Measurements from ENCODE around the gene MFSD6L.
"Not testable (repeated sequence)": the region's sequence is repeated elsewhere in the genome, so short reads cannot be mapped to it uniquely, and the experiment has no call there.

Gene MFSD6L

DNA sequence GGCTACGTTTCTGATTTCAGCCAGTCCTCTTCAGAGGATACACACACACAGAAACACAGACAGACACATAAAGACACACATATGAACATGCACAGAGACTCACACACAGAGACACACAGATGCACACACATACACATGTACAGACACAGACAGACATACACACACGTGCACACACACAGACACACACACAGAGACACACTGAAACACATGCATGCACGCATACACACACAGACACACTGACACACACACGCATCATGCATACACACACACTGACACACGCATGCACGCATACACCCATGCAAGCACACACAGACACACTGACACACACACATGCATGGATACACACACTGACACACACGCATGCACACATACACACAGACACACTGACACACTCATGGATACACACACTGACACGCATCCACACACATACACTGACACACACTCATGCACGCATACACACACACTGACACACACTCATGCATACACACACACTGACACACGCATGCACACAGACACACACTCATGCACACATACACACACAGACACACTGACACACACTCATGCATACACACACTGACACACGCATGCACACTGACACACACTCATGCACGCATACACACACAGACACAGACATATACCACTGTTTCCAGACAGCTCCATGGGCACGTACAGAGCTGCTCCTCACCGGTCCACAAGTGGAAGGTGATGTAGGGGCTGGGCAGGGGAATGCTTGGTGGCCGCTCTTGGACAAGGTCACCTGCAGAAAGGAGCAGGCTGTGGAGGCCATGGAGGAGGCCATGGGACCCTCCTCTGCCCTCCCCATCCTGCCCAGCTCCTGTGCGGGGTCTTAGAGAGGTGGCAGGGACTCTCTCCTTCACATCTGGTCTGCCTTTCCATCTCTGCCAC is 30.1 kb upstream of the MFSD6L start:
- in situ Hi-C loops (cut with HindIII; ENCODE audit: low pct_ligation_motif_present, low pct_unique_long_range_greater_than_20kb, low sequenced_read_pairs): no loop called here

DNA sequence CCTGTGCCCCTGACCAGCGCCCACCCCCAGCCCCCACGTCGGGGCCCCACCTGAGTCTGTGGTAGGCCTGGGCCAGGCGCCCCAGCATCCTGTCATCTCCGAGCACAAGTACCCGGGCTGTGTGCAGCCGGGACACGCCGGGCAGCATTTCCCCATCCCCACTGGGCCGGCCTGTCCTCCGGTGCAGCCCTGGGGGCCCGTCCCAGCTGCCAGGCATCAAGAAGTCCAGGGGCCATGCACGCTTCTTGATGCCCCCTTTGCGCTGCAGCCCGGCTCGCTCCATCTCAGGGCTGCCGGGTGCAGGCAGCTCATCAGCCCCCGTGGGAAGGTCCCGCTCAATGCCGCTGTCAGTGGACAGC is 29.3 kb upstream of the MFSD6L start:
- DNase-seq: no peak
- in situ Hi-C loops (cut with HindIII; ENCODE audit: low pct_ligation_motif_present, low pct_unique_long_range_greater_than_20kb, low sequenced_read_pairs): no loop called here

More for the DNA sequence above, 30.1 kb upstream of the MFSD6L start:
- no peak for DNase-seq

DNA sequence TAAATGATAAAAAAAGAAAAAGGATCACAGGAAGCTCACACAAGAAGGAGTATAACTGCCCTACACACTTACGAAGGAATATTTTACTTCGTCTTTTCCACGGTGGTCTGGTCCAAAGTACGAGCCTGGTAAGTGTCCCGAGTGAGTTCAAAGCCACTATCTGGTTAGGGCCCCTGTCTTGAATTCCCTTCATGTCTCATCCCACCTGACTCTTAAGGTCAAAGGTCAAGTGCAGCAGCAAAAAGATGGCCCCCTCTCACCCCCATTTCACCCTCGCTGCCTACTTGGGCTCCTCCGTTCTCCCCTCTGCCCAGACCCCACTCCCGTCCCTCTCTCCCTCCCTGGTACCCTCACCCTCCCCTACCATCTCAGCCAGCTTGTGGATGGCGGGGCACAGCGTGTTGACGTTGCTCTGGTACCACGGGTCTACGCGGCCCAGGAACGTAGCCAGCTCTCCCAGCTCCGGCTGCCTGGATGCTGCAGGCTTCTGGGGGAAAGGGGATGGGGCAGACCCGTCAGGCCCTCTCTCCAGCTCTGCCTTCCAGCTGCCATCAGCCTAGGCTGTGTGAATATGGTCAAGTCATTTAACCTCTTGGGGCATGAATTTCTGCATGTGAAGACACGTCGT is 27.8 kb upstream of the MFSD6L start:
- in situ Hi-C loops (cut with HindIII; ENCODE audit: low pct_ligation_motif_present, low pct_unique_long_range_greater_than_20kb, low sequenced_read_pairs): no loop called here
- DNase-seq: no peak

DNA sequence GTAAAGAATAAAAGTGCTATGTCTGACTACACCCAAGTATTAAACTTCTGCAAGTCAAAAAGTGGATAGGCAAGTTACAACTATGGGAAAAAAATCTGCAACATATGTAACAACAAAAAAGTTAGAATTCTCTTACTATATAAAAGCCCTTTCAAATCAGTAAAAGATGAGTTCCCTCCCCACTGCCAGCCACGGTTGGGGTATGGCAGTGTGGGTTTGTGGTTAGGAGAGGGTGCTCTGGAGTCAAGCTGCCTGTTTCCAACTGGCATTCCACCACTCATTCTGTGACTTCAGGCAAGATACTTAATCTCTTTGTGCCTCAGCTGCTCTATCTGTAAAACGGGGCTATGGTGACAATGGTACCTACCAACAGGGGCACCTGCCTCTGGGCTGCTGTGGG is 26.6 kb upstream of the MFSD6L start:
- in situ Hi-C loops (cut with HindIII; ENCODE audit: low pct_ligation_motif_present, low pct_unique_long_range_greater_than_20kb, low sequenced_read_pairs): no loop called here
- no peak for DNase-seq

DNA sequence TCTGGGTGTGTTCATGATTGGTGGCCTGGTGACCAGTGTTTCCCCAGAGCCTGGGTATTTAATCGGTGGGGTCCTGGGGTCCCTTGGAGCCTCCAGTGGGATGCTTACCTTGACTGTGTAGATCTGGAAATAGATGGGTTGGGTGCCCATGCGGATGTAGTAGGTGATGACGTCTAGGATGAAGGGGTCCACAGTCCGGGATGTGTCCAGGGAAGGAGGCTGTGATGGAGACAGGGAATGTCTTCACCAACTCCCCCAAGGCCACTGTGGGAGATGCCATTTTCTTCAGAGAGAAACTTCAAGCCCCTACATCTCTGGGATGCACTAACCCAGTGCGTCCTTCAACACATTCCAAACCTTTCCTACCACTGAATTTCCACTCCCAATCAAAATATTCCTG is 24.1 kb upstream of the MFSD6L start:
- in situ Hi-C loops (cut with HindIII; ENCODE audit: low pct_ligation_motif_present, low pct_unique_long_range_greater_than_20kb, low sequenced_read_pairs): no loop called here

DNA sequence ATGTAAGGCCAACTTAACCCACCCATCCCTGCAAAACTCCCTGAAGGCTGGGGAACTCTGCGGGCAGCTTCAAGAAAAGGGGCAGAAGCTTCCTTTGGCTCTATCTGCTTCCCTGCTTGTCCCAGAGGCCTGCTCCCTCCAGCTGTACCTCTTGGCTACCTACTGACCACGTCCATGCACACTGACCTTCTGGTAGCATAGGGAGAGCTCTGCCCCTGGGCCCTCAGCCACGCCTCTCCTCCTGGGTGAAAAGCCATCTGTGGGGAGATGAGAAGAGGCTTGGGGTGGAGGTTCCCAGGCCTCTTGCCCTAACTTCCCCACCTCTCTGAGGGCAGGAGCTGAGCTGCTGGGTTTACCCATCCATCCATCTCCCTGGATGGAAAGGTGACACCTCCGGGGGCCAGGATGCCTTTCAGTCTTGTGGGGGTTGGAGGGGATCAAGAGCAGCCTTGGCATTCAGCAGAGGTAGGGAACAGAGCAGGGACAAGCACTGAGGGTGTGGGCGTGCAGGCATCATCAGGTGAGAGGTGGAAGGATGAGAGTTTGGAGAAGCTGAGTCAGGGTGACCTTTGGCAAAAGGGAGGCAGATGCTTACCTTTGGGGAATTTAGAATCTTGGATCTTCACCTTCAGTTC is 23.4 kb upstream of the MFSD6L start:
- no peak for DNase-seq
- in situ Hi-C loops (cut with HindIII; ENCODE audit: low pct_ligation_motif_present, low pct_unique_long_range_greater_than_20kb, low sequenced_read_pairs): no loop called here

More for the DNA sequence above, 24.1 kb upstream of the MFSD6L start:
- DNase-seq: no peak

DNA sequence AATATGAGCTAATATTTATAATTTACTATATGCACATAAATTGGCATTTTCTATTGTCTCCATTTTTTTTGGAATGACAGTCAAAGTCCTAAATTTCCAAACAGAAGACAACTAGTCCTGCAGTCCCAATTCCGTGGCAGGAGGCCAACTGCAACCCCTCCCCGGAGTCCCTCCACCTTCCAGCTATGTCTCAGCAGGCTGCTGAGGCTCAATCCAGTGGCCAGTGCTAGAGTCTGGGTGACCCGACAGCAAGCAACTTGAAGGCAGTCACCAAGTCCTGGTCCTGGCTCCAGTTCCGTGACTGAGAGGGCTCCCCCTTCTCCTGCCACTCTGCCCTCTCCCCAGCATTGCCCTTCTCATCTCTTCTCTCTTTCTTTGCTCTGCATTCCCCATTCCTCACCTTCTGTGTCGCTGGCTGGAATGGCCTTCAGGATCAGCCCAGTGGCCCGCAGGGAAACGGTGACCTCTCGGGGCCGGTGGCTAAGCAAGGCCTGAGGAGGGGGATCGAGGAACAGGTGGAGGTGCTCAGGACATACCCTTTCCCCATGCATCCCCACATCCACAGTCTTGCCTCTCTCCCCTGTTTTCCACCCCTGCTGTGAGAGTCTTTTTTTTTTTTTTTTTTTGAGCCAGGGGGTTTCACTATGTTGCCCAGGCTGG is 22.4 kb upstream of the MFSD6L start:
- in situ Hi-C loops (cut with HindIII; ENCODE audit: low pct_ligation_motif_present, low pct_unique_long_range_greater_than_20kb, low sequenced_read_pairs): no loop called here
- DNase-seq: no peak

DNA sequence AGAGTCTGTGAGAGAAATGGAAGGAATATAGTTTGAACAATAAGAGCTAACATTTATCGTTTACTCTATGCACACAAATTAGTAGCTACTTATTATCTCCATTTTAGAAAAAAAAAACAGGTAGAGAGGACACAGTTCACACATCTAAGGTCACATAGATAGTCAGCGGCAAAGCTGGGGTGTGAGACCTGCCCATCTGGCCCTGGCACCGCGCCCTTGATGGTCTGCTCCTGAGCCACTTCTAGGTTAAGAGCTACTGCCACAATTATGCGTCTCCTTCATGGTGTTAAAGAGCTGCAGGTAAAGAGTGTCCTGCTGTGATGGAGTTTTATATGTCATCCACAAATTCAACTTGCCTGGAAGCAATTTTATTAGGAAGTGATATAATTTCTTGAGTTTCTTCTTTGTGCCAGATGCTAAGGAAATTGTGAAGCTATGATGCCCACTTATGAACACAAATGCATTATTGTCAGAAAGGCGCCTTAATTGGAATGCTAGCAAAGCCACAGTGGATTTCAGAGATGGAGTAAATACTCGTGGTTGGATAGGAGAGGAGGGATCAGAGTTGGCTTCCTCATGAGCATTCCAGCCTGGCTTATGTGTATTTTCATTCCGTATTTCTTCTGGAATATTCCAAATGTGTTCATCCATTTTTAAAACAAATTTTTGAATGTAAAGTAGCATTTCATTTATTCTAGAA is 21.3 kb upstream of the MFSD6L start:
- in situ Hi-C loops (cut with HindIII; ENCODE audit: low pct_ligation_motif_present, low pct_unique_long_range_greater_than_20kb, low sequenced_read_pairs): no loop called here
- no peak for DNase-seq

DNA sequence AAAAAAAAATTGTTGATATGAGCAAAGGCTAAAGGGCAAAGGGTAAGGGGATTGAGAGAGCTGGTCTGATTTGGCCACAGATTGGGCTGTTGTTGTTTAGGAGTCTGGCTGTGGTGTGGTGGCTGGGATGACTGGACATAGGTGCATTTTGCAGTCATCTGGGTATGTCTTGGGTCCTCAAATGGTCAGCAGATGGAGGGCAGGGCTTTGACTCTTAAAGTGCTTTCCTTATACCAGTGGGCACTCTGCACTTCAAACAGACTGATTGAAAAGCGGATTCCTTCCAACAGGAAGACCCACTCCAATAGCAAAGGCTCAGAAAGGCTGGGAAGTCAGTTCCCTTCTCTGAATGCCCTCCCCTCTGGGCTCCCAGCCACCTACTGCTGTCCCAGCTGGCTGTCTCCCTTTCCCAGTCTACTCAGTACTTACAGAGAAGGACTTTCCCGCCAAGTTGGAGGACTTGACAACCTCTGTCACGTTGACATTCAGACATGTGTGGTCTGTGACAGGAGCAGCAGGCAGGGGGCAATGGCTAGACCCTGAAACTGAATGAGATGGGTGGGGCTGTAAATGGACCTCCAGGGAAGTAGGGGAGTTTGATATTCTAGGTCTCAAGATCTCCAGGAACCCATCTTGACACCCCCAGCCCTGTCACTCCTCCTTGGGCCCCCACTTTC is 19.6 kb upstream of the MFSD6L start:
- in situ Hi-C loops (cut with HindIII; ENCODE audit: low pct_ligation_motif_present, low pct_unique_long_range_greater_than_20kb, low sequenced_read_pairs): no loop called here
- DNase-seq: no peak

DNA sequence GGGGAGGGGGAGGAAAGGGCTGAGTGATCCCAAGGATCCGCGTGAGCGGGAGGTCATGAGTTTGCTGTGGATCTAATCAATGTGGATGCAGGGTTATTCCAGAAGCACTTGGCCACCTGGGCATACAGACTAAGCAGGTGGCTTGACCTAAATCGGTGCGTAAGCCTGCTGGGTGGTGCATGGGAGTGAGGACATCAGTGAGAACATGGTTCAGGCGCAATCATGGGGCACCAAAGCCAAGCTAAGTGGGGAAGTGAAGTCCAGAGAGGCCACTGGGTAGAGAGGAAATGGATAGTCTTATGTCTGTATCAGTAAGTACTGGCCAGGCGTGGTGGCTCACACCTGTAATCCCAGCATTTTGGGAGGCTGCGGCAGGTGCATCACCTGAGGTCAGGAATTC is 18.9 kb upstream of the MFSD6L start:
- in situ Hi-C loops (cut with HindIII; ENCODE audit: low pct_ligation_motif_present, low pct_unique_long_range_greater_than_20kb, low sequenced_read_pairs): no loop called here
- DNase-seq: no peak

DNA sequence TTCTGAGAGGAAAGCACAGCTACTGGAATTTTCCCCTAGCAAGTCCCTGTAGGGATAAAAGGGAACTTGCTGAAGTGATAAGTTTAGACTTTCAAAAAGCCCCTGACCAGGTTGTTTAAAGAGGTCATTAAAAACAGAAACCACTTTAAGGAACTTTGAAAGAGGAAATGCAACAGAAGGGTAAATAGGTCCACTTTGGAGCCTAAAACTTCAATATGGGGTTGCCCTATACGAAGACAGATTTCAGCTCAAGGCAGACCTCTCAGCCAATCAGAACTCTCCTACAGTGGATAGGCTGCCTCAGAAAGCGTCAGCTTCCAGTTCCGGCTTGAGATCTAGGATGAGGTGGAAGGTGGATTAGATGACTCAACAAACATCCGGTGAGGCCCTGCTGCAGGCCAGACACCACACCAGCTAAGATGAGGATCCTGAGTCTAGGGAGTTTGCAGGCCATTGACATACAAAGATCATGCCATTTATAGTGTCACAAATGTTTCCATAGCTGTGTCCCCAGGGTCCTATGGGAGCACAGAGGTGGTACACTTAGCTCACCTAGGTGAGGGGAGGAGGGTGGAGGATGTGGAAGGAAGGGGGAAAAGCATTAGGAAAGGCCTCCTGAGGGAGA is 7.9 kb upstream of the MFSD6L start:
- in situ Hi-C loops (cut with HindIII; ENCODE audit: low pct_ligation_motif_present, low pct_unique_long_range_greater_than_20kb, low sequenced_read_pairs): no loop called here
- no peak for DNase-seq

DNA sequence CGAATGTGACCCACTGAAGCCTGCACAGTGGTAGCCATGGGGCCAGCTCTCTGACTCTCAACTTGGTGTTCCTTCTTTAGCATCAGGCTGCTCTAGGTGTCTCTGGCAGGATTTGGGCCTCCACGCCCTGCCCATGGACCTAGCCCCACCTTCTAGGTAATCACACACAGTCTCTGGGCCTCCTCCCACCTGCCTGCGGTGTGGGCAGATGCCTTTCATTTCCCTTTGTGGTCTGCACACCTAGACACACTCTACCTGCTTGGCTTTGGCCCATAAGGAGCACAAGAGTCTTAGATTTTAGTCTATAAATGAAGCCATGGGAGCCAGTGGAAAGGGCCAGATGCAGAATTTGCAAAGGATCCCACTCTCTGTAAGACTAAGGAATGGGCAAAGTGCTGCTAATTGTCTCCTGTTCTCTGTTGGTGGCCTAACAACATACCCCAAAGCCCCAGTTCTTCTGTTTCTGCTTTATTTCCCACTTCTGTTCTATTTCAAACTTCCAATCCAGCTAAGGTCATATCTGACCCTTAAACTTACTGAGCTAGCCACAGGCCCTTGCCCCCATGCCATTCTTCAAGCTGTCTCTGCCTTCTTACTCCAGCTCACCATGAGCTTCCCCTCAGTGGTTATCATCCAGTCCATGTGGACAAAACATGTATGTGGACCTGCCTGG is 7.2 kb upstream of the MFSD6L start:
- no peak for DNase-seq
- in situ Hi-C loops (cut with HindIII; ENCODE audit: low pct_ligation_motif_present, low pct_unique_long_range_greater_than_20kb, low sequenced_read_pairs): no loop called here

DNA sequence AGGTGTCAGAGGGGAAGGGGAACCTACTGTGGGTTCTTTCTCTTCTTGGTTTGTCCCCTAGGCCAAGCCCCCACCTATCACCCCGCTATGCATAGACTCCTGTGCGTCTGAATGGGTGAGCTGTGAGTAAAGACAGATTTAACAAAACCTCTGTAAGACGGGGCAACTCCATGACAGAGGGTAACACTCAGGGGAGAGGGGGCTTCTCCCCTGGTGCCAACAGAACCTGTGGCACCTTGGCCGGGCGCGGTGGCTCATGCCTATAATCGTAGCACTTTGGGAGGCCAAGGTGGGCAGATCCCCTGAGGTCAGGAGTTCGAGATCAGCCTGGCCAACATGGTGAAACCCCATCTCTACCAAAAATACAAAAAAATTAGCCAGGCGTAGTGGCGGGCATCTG is 6.2 kb upstream of the MFSD6L start:
- in situ Hi-C loops (cut with HindIII; ENCODE audit: low pct_ligation_motif_present, low pct_unique_long_range_greater_than_20kb, low sequenced_read_pairs); DNase-seq: not testable (repeated sequence)

DNA sequence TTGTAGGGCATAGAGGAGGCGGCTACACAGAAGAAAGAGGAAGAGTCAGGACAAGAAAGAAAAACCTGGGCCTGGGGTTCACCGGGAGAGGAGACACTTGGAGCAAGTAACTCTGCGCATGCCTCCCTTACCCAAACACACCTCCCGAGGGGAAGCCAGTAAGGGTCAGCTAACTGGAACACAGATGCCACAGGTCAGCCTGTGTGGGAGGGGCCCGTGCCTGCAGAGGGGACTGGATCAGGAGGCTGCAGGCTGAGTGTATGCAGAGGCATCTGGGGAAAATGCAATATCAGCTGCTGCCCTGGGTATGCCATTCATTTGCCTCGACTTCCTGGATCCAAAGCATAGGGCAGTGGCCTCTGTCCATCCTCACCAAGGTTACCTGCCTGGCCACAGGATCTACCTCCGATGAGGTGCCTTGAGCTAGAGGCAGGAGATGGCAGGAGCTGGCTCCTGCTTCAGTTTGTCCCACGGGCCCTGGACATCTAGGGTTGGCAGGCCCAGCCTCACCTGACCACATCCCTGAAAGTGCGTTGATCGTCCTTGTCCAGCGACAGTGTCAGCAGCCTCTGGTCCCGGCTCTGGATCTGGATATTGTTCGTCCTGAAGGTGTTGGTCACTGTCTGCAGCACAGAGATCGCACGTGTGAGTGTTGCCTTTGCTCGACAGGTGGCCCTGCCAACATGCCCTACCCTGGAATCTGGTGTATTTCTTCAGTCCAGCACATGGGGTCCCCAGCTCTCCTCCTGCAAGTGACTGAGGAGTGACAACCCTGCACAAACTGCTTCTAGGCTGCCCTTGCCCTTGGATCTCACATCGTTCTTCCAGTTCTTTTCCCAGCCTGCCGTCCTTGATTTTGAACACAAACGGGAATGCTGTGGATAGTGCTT is 4.6 kb upstream of the MFSD6L start:
- no peak for DNase-seq
- in situ Hi-C loops (cut with HindIII; ENCODE audit: low pct_ligation_motif_present, low pct_unique_long_range_greater_than_20kb, low sequenced_read_pairs): no loop called here

DNA sequence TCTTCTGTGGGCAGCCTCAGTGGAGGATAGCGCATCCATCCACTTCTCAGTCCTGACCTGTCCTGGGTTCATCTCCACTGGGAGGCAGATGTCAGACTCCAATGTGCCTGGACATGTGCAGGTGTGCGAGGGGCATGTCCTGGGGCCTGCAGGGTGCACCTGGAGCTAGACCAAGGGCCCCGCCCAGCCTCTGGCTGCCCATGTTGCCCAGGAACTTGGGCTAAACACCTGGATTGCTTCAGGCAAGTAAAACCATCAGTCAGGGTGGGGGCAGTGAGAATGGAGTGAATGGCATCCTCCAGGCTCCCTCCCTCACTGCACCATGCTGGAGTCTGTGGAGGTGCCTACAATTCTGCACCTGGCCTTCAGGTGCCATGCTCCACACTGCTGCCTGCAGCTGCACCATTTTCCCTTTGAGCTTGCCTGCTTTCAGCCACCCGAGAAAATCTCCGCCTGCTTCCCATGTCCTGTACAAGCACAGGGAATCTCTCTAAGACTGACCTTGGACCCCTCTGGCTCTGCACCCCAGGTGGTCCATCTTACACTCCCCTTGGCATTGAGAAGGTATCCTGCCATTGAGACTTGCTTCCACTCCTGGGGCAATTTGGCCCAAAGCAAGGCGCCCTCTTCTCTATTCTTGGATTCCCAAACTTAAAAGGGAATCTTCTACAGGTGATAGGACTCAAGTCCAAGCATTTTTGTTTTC is 2.1 kb upstream of the MFSD6L start:
- in situ Hi-C loops (cut with HindIII; ENCODE audit: low pct_ligation_motif_present, low pct_unique_long_range_greater_than_20kb, low sequenced_read_pairs): no loop called here
- DNase-seq: no peak

DNA sequence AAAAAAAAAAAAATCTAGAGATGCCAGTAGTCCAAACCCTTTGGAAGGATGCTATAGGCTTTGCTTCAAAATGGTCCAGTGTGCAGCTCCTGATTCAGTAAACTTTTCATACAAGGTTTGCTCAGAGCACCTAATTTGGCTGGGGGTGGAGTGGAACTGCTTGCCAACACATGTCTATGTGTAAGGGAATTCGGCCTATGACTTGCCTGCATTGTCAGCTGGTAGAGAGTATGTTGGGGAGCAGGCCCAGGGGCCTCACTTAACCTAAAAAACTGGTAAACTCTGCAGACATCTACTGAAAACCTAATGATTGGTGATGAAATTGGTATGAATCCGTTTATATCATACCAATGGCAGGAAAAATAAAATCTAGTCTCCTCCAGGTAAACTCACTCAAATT is 1.5 kb upstream of the MFSD6L start:
- in situ Hi-C loops (cut with HindIII; ENCODE audit: low pct_ligation_motif_present, low pct_unique_long_range_greater_than_20kb, low sequenced_read_pairs): no loop called here
- no peak for DNase-seq
